Suprapubic skin (tissue), 4 donors: Measurements from ENCODE around the gene MUC21. TPM values are rescaled to one million over a fixed set of nuclear protein-coding genes. Genes with fewer than 3 reads are reported as not detected.
"Not testable (repeated sequence)": the region's sequence is repeated elsewhere in the genome, so short reads cannot be mapped to it uniquely, and the experiment has no call there.

Source experiments
- DNase-seq, 2 donors: peaks; one replicate each; pipeline ENCODE4 v3.0.0-alpha.2; 2019; ENCODE audit warnings: low spot score in 2 of 2
- H3K27ac ChIP-seq: fragments of 200-600 bp; sonication (generic); one replicate; pipeline ENCODE4 v1.5.1; 2019
- H3K27me3 ChIP-seq: fragments of 200-600 bp; sonication (generic); one replicate; pipeline ENCODE4 v1.5.1; 2019
- H3K36me3 ChIP-seq: fragments of 200-600 bp; sonication (generic); one replicate; pipeline ENCODE4 v1.5.1; 2019
- H3K4me1 ChIP-seq: fragments of 200-600 bp; sonication (generic); one replicate; pipeline ENCODE4 v1.5.1; 2019
- H3K4me3 ChIP-seq: fragments of 200-600 bp; sonication (generic); one replicate; pipeline ENCODE4 v1.5.1; 2019; ENCODE audit warnings: mild to moderate bottlenecking
- H3K9me3 ChIP-seq: fragments of 200-600 bp; sonication (generic); one replicate; pipeline ENCODE4 v1.5.1; 2019
- CTCF ChIP-seq, 2 donors: fragments of 200-600 bp in 1 of 2; fragments of 450-650 bp in 1 of 2; sonication (generic) in 1 of 2; IDR thresholded peaks; one replicate each; pipeline ENCODE4 v1.5.1; 2016 to 2019; ENCODE audit warnings: antibody characterized with exemption in 2 of 2, mild to moderate bottlenecking in 1 of 2, moderate library complexity in 1 of 2
- EP300 ChIP-seq: sonication (generic); formaldehyde crosslinking; IDR thresholded peaks from one replicate; pipeline ENCODE4 v1.6.1; 2017; ENCODE audit warnings: antibody characterized with exemption
- POLR2A ChIP-seq, 2 donors: fragments of 450-650 bp; IDR thresholded peaks; one replicate each; pipeline ENCODE4 v1.6.1; 2017; ENCODE audit warnings: antibody characterized with exemption in 2 of 2, mild to moderate bottlenecking in 2 of 2, moderate library complexity in 2 of 2
- POLR2AphosphoS5 ChIP-seq, 3 donors: sonication (generic); formaldehyde crosslinking; IDR thresholded peaks; one replicate each; pipeline ENCODE4 v1.6.1; 2017; ENCODE audit warnings: antibody characterized with exemption in 3 of 3
- WGBS: methylation state at CpG from one replicate; pipeline ENCODE4 v1.1.5; 2018; 5-methylcytosine and 5-hydroxymethylcytosine counted together
- total RNA-seq, 4 donors: library from RNA; depleted of rRNA; stranded (reverse); fragments of >200 nt; gene quantifications; one replicate each; pipeline ENCODE4 v1.1.0, GENCODE V29; 2016

MUC21 gene
- total RNA-seq, 4 donors from 2014 or later: 0.38 TPM; not detected in 3

GRCh38 chr6:30990422-30991086 lies 7.0 kb downstream of the MUC21 start:
- Histone ChIP-seq H3K27me3 (peaks cover 4% of the 10 kb centered on the region), H3K36me3 (no peaks in the 10 kb centered on the region), H3K9me3 (no peaks in the 10 kb centered on the region), H3K27ac (no peak overlapping the region), H3K4me3 (no peak overlapping the region), H3K4me1 (no peaks in the 10 kb centered on the region)
- TF ChIP-seq CTCF (IDR thresholded peaks at IDR 0.05) (no peak), POLR2AphosphoS5 (IDR thresholded peaks at IDR 0.05) (no peak), POLR2A (IDR thresholded peaks at IDR 0.05) (no peak), EP300 (no peak)
- 70% methylated on average over 8 of the region's 8 CpGs for WGBS
- DNase-seq: peak in 1 of 2 donors; percentile 1

- DNase-seq: peak in 1 of 2 donors; percentile 2
- 81% methylated on average over 2 of the region's 2 CpGs for WGBS
- Histone ChIP-seq H3K4me1 (no peaks in the 10 kb centered on the region), H3K9me3 (no peaks in the 10 kb centered on the region), H3K36me3 (no peaks in the 10 kb centered on the region), H3K27ac (no peak overlapping the region), H3K4me3 (no peak overlapping the region), H3K27me3 (peaks cover 4% of the 10 kb centered on the region)
- TF ChIP-seq POLR2A (IDR thresholded peaks at IDR 0.05): no peak
- no peak for TF ChIP-seq CTCF (IDR thresholded peaks at IDR 0.05)
- TF ChIP-seq EP300: no peak
- TF ChIP-seq POLR2AphosphoS5 (IDR thresholded peaks at IDR 0.05): no peak
These were observed 8.4 kb downstream of the MUC21 start for GRCh38 chr6:30991891-30992290.

GRCh38 chr6:30997301-30997700 lies 13.8 kb downstream of the MUC21 start:
- DNase-seq: no peak
- Histone ChIP-seq H3K36me3 (no peaks in the 10 kb centered on the region), H3K4me3 (no peak overlapping the region), H3K27me3 (no peaks in the 10 kb centered on the region), H3K27ac (no peak overlapping the region), H3K9me3 (no peaks in the 10 kb centered on the region), H3K4me1 (peaks cover 6% of the 10 kb centered on the region)
- 89% methylated on average over 2 of the region's 2 CpGs for WGBS
- TF ChIP-seq POLR2AphosphoS5 (IDR thresholded peaks at IDR 0.05) (no peak), CTCF (IDR thresholded peaks at IDR 0.05) (no peak), EP300 (no peak), POLR2A (IDR thresholded peaks at IDR 0.05) (no peak)

DNA sequence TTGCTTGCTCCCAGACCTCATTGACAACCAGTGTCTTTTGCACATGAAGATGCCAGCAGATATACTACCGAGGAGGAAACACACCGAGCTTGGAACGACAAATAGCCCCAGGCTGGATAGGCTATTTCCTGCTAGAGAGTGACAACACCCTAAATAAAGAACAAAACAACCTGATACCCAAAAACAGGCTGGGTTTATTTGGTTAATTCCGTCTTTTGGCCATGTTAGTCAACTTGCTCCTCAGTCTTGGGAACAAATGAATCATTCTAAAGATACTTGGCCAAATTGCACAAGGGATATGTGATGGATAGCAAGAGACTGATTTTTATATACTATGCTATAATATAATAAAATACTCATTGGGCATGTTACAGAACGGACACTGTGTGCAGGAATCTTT lies 15.3 kb downstream of the MUC21 start:
- Histone ChIP-seq H3K4me1 (peaks cover 6% of the 10 kb centered on the region), H3K4me3 (no peak overlapping the region), H3K27ac (no peak overlapping the region), H3K27me3 (no peaks in the 10 kb centered on the region), H3K36me3 (no peaks in the 10 kb centered on the region), H3K9me3 (no peaks in the 10 kb centered on the region)
- 42% methylated on average over 5 of the region's 5 CpGs for WGBS
- TF ChIP-seq CTCF (IDR thresholded peaks at IDR 0.05): no peak
- TF ChIP-seq POLR2AphosphoS5 (IDR thresholded peaks at IDR 0.05): no peak
- no peak for TF ChIP-seq EP300
- no peak for TF ChIP-seq POLR2A (IDR thresholded peaks at IDR 0.05)
- no peak for DNase-seq

DNA sequence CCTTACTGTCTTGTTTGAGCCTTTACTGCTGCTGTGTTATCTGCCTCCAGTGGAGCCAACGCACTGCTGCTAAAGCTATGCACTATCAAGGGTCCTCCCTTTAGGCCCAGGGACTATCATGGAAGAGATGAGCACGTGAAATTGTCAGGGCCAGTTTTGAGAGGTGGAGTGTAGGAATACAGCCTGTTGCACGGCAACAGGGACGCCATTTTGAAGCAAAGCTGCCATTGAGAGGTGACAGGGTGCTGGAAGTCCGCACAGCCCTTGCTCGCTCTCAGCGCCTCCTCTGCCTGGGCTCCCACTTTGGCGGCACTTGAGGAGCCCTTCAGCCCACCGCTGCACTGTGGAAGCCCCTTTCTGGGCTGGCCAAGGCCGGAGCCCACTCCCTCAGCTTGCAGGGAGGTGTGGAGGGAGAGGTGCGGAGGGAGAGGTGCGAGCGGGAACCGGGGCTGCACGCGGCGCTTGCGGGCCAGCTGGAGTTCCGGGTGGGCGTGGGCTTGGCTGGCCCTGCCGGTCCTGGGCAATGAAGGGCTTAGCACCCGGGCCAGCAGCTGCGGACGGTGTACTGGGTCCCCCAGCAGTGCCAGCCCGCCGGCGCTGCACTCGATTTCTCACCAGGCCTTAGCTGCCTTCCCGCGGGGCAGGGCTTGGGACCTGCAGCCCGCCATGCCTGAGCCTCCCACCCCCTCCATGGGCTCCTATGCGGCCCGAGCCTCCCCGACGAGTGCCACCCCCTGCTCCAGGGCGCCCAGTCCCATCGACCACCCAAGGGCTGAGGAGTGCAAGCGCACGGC lies 16.7 kb downstream of the MUC21 start:
- H3K27ac ChIP-seq, H3K27me3 ChIP-seq, H3K4me1 ChIP-seq, H3K9me3 ChIP-seq, H3K36me3 ChIP-seq, H3K4me3 ChIP-seq: not testable (repeated sequence)
- 86% methylated on average over 19 of the region's 39 CpGs for WGBS
- DNase-seq: peak in 1 of 2 donors; percentile 24
